Esophagus (tissue), 2 donors: ENCODE results near the gene STAG1. TPM values are rescaled to one million over a fixed set of nuclear protein-coding genes. Genes with fewer than 3 reads are reported as not detected.
"Not testable (repeated sequence)": the region's sequence is repeated elsewhere in the genome, so short reads cannot be mapped to it uniquely, and the experiment has no call there.

Experiments
- H3K27ac ChIP-seq, 2 donors: one replicate each; pipeline ENCODE4 v1.5.1; 2013; ENCODE audit warnings: low read depth in 2 of 2, mild to moderate bottlenecking in 2 of 2, inconsistent platforms in 1 of 2, low read length in 1 of 2, moderate library complexity in 1 of 2
- H3K27me3 ChIP-seq, 2 donors: one replicate each; pipeline ENCODE4 v1.6.1; 2013; ENCODE audit warnings: low read length in 2 of 2, control low read depth in 1 of 2, mild to moderate bottlenecking in 1 of 2; ENCODE audit not compliant: insufficient read depth in 2 of 2, control insufficient read depth in 1 of 2
- H3K36me3 ChIP-seq, 2 donors: one replicate each; pipeline ENCODE4 v1.6.1; 2013; ENCODE audit warnings: low read length in 1 of 2; ENCODE audit not compliant: control insufficient read depth in 2 of 2, insufficient read depth in 2 of 2
- H3K4me1 ChIP-seq, 2 donors: one replicate each; pipeline ENCODE4 v1.6.1; 2013; ENCODE audit warnings: low read length in 1 of 2; ENCODE audit not compliant: control insufficient read depth in 2 of 2, insufficient read depth in 2 of 2
- H3K4me3 ChIP-seq, 2 donors: one replicate each; pipeline ENCODE4 v1.5.1; 2013; ENCODE audit warnings: low read length in 2 of 2, mild to moderate bottlenecking in 2 of 2, low read depth in 1 of 2, moderate library complexity in 1 of 2
- H3K9me3 ChIP-seq, 2 donors: one replicate each; pipeline ENCODE4 v1.6.1; 2013; ENCODE audit warnings: mild to moderate bottlenecking in 2 of 2, low read depth in 1 of 2, low read length in 1 of 2, moderate library complexity in 1 of 2; ENCODE audit not compliant: control insufficient read depth in 2 of 2, insufficient read depth in 1 of 2
- WGBS, 2 donors: extraction: QIAGEN DNeasy Blood & Tissue Kit; methylation state at CpG; one replicate each; pipeline ENCODE4 v1.1.7; 2013; 5-methylcytosine and 5-hydroxymethylcytosine counted together
- polyA plus RNA-seq, 2 donors: library from polyadenylated mRNA; stranded (reverse); fragments of 200-250 nt; gene quantifications; one replicate each; pipeline ENCODE4 v1.2.3, GENCODE V29; 2013
- donor health status: healthy with polysubstance abuse.
- donor health status: Bipolar disorder and iron deficiency.

The STAG1 gene
- polyA plus RNA-seq, 2 donors, result 7.1 to 8.3 TPM

- no peak overlapping the region for H3K27ac ChIP-seq
- no peaks in the 10 kb centered on the region for H3K27me3 ChIP-seq
- H3K4me3 ChIP-seq, result no peak overlapping the region
- no peaks in the 10 kb centered on the region for H3K9me3 ChIP-seq
- 49 to 59% methylated on average over 2 of the region's 2 CpGs for WGBS, 2 donors
- no peaks in the 10 kb centered on the region for H3K4me1 ChIP-seq
- H3K36me3 ChIP-seq, result no peaks in the 10 kb centered on the region
Observed at GRCh38 chr3:136559896-136560295, 192.3 kb downstream of the STAG1 start.

- not testable (repeated sequence) for H3K27ac ChIP-seq, H3K4me3 ChIP-seq, H3K4me1 ChIP-seq, H3K9me3 ChIP-seq, H3K36me3 ChIP-seq, H3K27me3 ChIP-seq
- 70 to 76% methylated on average over 1 of the region's 1 CpG for WGBS, 2 donors
Observed at GRCh38 chr3:136549461-136549860, 202.7 kb downstream of the STAG1 start.

DNA sequence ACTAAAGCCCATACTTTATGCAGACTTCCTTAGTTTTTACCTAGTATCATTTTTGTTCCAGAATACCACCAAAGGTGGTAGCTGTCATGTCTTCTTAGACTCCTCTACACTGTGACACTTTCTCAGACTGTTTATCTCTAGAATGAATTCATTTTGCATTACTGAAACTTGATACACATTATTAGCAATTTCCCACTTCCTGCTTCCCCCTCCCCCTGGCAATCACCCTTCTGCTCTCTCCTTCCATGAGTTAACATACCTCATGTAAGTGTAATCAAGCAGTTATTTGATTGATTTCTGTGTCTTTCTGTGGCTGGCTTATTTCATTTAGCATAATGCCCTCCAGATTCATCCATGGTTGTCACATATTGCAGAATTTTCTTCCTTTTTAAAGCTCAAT, 204.9 kb downstream of the STAG1 start:
- Histone ChIP-seq H3K36me3 (no peaks in the 10 kb centered on the region), H3K27me3 (no peaks in the 10 kb centered on the region), H3K4me1 (no peaks in the 10 kb centered on the region), H3K27ac (no peak overlapping the region), H3K4me3 (no peak overlapping the region), H3K9me3 (no peaks in the 10 kb centered on the region)

GRCh38 chr3:136546720-136547119, 205.5 kb downstream of the STAG1 start:
- Histone ChIP-seq H3K27me3 (no peaks in the 10 kb centered on the region), H3K4me1 (no peaks in the 10 kb centered on the region), H3K36me3 (no peaks in the 10 kb centered on the region), H3K4me3 (no peak overlapping the region), H3K27ac (no peak overlapping the region), H3K9me3 (no peaks in the 10 kb centered on the region)

DNA sequence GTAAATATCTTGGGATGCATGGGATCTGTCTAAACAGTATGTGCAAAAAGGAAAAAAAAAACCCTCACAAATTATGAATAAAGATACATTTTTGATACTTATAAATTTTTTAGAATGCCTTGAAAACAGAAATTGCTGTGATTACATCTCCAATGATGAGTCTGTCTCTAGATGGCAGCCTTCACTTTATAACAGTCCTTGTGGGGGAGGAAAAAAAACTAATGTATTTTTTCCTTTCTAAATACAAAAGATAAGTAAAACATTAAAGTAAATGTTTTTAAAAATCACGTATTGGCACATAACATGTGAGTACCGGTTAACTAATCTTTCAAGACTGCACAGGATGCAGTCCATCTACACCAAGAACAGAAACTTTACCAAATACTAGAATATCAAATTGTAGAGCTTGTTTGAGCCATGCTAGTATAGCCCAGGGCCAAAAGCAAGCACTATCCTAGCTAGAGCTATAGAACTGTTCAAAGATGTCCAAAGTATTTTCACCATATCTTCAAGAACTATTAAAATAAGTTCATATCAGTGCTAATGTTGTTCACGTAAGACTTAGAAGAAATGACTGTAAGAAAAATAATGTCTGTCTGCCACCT, 206.4 kb downstream of the STAG1 start:
- Histone ChIP-seq H3K4me1 (no peaks in the 10 kb centered on the region), H3K36me3 (no peaks in the 10 kb centered on the region), H3K27me3 (no peaks in the 10 kb centered on the region), H3K9me3 (no peaks in the 10 kb centered on the region), H3K4me3 (no peak overlapping the region), H3K27ac (no peak overlapping the region)
- 74 to 78% methylated on average over 3 of the region's 3 CpGs for WGBS, 2 donors

GRCh38 chr3:136544532-136544931, 207.6 kb downstream of the STAG1 start:
- H3K27ac ChIP-seq, result no peak overlapping the region
- no peaks in the 10 kb centered on the region for H3K9me3 ChIP-seq
- no peaks in the 10 kb centered on the region for H3K4me1 ChIP-seq
- no peaks in the 10 kb centered on the region for H3K27me3 ChIP-seq
- no peaks in the 10 kb centered on the region for H3K36me3 ChIP-seq
- no peak overlapping the region for H3K4me3 ChIP-seq
- WGBS, 2 donors, result 94 to 98% methylated on average over 3 of the region's 3 CpGs

GRCh38 chr3:136543385-136543784, 208.8 kb downstream of the STAG1 start:
- Histone ChIP-seq H3K36me3 (no peaks in the 10 kb centered on the region), H3K27ac (no peak overlapping the region), H3K27me3 (no peaks in the 10 kb centered on the region), H3K9me3 (no peaks in the 10 kb centered on the region), H3K4me3 (no peak overlapping the region), H3K4me1 (no peaks in the 10 kb centered on the region)
- 87 to 89% methylated on average over 4 of the region's 4 CpGs for WGBS, 2 donors

- Histone ChIP-seq H3K9me3 (no peaks in the 10 kb centered on the region), H3K4me3 (no peak overlapping the region), H3K4me1 (no peaks in the 10 kb centered on the region), H3K36me3 (no peaks in the 10 kb centered on the region), H3K27ac (no peak overlapping the region), H3K27me3 (no peaks in the 10 kb centered on the region)
- WGBS, 2 donors, result 91 to 95% methylated on average over 3 of the region's 3 CpGs
Observed at GRCh38 chr3:136535906-136536305, 216.3 kb downstream of the STAG1 start.

GRCh38 chr3:136532766-136533165, 219.4 kb downstream of the STAG1 start:
- H3K9me3 ChIP-seq, result no peaks in the 10 kb centered on the region
- 100% methylated on average over 1 of the region's 1 CpG for WGBS, 2 donors
- H3K27me3 ChIP-seq, result no peaks in the 10 kb centered on the region

DNA sequence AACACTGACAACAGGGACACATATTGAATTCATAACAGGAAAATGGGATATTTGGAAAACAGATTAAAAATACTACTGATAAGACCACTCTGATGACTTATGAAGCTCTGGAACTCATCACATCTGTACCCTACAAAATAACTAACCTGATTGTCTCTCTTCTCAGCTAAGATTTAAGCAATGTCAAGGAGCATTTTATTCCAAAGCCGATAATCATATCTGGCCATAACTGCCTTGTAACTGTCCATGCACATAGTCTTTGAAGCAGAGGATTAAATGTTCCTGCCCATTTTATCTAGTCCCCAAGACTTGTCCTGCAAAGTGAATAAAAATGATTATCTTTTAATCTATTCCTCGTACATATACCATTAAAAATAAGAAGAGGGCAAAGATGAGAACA, 234.1 kb downstream of the STAG1 start:
- H3K27ac ChIP-seq, result no peak overlapping the region
- WGBS, 2 donors, result 92 to 93% methylated on average over 2 of the region's 2 CpGs
- no peaks in the 10 kb centered on the region for H3K4me1 ChIP-seq
- H3K27me3 ChIP-seq, result no peaks in the 10 kb centered on the region
- H3K36me3 ChIP-seq, result no peaks in the 10 kb centered on the region
- no peak overlapping the region for H3K4me3 ChIP-seq
- no peaks in the 10 kb centered on the region for H3K9me3 ChIP-seq

More at GRCh38 chr3:136532766-136533165, 219.4 kb downstream of the STAG1 start:
- no peaks in the 10 kb centered on the region for H3K36me3 ChIP-seq
- H3K4me1 ChIP-seq, result no peaks in the 10 kb centered on the region
- no peak overlapping the region for H3K27ac ChIP-seq
- H3K4me3 ChIP-seq, result no peak overlapping the region
